Loucy (cell line): ENCODE results near the gene NEU3.

Experiments
- CTCF ChIP-seq: fragments of 200-600 bp; sonication (generic); conservative IDR thresholded peaks from 2 replicates; pipeline ENCODE4 v1.5.1; 2014; ENCODE audit warnings: mild to moderate bottlenecking, antibody characterized with exemption, low read length
- EZH2phosphoT487 ChIP-seq: fragments of 200-600 bp; IDR thresholded peaks from 2 replicates; pipeline ENCODE4 v1.6.1; 2018; ENCODE audit warnings: antibody characterized with exemption, mild to moderate bottlenecking, moderate library complexity, borderline replicate concordance

DNA sequence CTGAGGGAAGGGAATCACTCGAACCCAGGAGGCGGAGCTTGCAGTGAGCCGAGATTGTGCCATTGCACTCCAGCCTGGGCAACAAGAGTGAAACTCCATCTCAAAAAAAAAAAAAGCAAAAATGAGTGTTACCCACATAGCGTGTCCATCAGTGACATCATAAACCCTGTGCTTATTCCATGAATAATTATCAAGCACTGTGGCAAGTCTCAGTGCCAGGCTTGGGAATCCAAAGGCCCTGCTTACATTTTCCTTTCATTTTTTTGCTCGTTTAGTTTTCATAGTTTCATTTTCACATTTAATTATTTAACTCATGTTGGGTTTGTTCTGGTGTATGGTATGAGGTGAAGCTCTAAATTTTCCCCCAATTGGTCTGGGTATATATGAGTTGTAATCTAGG lies 46.5 kb downstream of the NEU3 start:
- TF ChIP-seq CTCF (no peak), EZH2phosphoT487 (no peak)
